Mesendoderm (in vitro differentiated cells): ENCODE measurements around the gene CCDC137.
"Not testable (repeated sequence)": the region's sequence is repeated elsewhere in the genome, so short reads cannot be mapped to it uniquely, and the experiment has no call there.

Experiments
- DNase-seq: peaks from one replicate; pipeline ENCODE4 v3.0.0; 2013
- H2AK5ac ChIP-seq: 2 replicates; pipeline ENCODE4 v1.6.1; 2013; ENCODE audit warnings: low read length, inconsistent platforms
- H2BK120ac ChIP-seq: 2 replicates; pipeline ENCODE4 v1.6.1; 2013; ENCODE audit warnings: low read depth, mild to moderate bottlenecking, low read length, moderate library complexity, mixed read lengths
- H2BK15ac ChIP-seq: replicated peaks from 2 replicates; pipeline ENCODE4 v1.6.1; 2013; ENCODE audit warnings: low read depth, mild to moderate bottlenecking, moderate library complexity
- H2BK5ac ChIP-seq: 2 replicates; pipeline ENCODE4 v1.6.1; 2013; ENCODE audit warnings: low read length, inconsistent platforms
- H3K18ac ChIP-seq: 2 replicates; pipeline ENCODE4 v1.6.1; 2013; ENCODE audit warnings: mild to moderate bottlenecking, low read length, mixed read lengths
- H3K23ac ChIP-seq: one replicate; pipeline ENCODE4 v1.6.1; 2013; ENCODE audit warnings: low read length
- H3K27ac ChIP-seq: 2 replicates; pipeline ENCODE4 v1.5.1; 2013; ENCODE audit warnings: low read depth, mild to moderate bottlenecking, inconsistent platforms, low read length, moderate library complexity
- H3K27me3 ChIP-seq: 2 replicates; pipeline ENCODE4 v1.6.1; 2013; ENCODE audit warnings: low read length, control low read depth, mild to moderate bottlenecking, inconsistent platforms; ENCODE audit not compliant: insufficient read depth, poor library complexity
- H3K36me3 ChIP-seq: 2 replicates; pipeline ENCODE4 v1.6.1; 2013; ENCODE audit warnings: low read length, inconsistent platforms; ENCODE audit not compliant: control insufficient read depth, insufficient read depth
- H3K4ac ChIP-seq: one replicate; pipeline ENCODE4 v1.6.1; 2013; ENCODE audit warnings: low read depth, mild to moderate bottlenecking, low read length, moderate library complexity
- H3K4me1 ChIP-seq: 2 replicates; pipeline ENCODE4 v1.6.1; 2013; ENCODE audit warnings: low read depth, low read length, inconsistent platforms; ENCODE audit not compliant: control insufficient read depth
- H3K4me2 ChIP-seq: 2 replicates; pipeline ENCODE4 v1.6.1; 2013; ENCODE audit warnings: low read length
- H3K4me3 ChIP-seq: 2 replicates; pipeline ENCODE4 v1.5.1; 2013; ENCODE audit warnings: mild to moderate bottlenecking, low read length
- H3K56ac ChIP-seq: one replicate; pipeline ENCODE4 v1.6.1; 2013; ENCODE audit warnings: low read length
- H3K79me1 ChIP-seq: 2 replicates; pipeline ENCODE4 v1.6.1; 2013; ENCODE audit warnings: low read length, inconsistent platforms
- H3K79me2 ChIP-seq: 2 replicates; pipeline ENCODE4 v1.6.1; 2013; ENCODE audit warnings: mild to moderate bottlenecking, low read length; ENCODE audit not compliant: control insufficient read depth, insufficient read depth
- H3K9ac ChIP-seq: 2 replicates; pipeline ENCODE4 v1.6.1; 2013; ENCODE audit warnings: low read length, inconsistent platforms
- H4K5ac ChIP-seq: one replicate; pipeline ENCODE4 v1.6.1; 2013; ENCODE audit warnings: low read length
- H4K8ac ChIP-seq: one replicate; pipeline ENCODE4 v1.6.1; 2013; ENCODE audit warnings: low read depth, mild to moderate bottlenecking, control low read depth, low read length, moderate library complexity
- WGBS: extraction: QIAGEN DNeasy Blood & Tissue Kit; methylation state at CpG from one replicate; pipeline ENCODE4 v1.1.7; 2013; ENCODE audit warnings: low lambda C conversion rate, missing lambda C conversion rate; ENCODE audit not compliant: insufficient coverage; ENCODE audit errors: extremely low coverage; 5-methylcytosine and 5-hydroxymethylcytosine counted together

Gene CCDC137

GRCh38 chr17:81667754-81668153 lies 1.2 kb downstream of the CCDC137 start:
- Histone ChIP-seq H3K79me2 (peaks cover 18% of the 10 kb centered on the region), H3K4me1 (peaks cover 9% of the 10 kb centered on the region), H3K4me2 (peak overlapping the region; percentile 25), H3K27ac (no peak overlapping the region), H3K18ac (no peak overlapping the region), H2BK15ac (no peak overlapping the region), H4K5ac (no peak overlapping the region), H3K4me3 (no peak overlapping the region), H3K79me1 (peaks cover 20% of the 10 kb centered on the region), H4K8ac (no peak overlapping the region), H3K56ac (peak overlapping the region; percentile 35), H2BK120ac (no peak overlapping the region), H3K36me3 (peaks cover 17% of the 10 kb centered on the region), H3K4ac (no peak overlapping the region), H3K23ac (no peak overlapping the region), H2BK5ac (no peak overlapping the region), H3K27me3 (no peaks in the 10 kb centered on the region), H2AK5ac (no peak overlapping the region), H3K9ac (peak overlapping the region; percentile 22)
- no CpG with 5 or more reads among the region's 18 CpGs for WGBS
- DNase-seq = peak; percentile 40

- H3K79me2 ChIP-seq = peaks cover 10% of the 10 kb centered on the region
- H3K36me3 ChIP-seq = peaks cover 22% of the 10 kb centered on the region
- H2BK5ac ChIP-seq = no peak overlapping the region
- H3K79me1 ChIP-seq = peaks cover 13% of the 10 kb centered on the region
- no peak overlapping the region for H3K23ac ChIP-seq
- H2BK15ac ChIP-seq = no peak overlapping the region
- H3K18ac ChIP-seq = no peak overlapping the region
- H2BK120ac ChIP-seq = no peak overlapping the region
- WGBS = no CpG with 5 or more reads among the region's 18 CpGs
- H3K4me3 ChIP-seq = no peak overlapping the region
- H3K27ac ChIP-seq = no peak overlapping the region
- H3K4ac ChIP-seq = no peak overlapping the region
- no peak overlapping the region for H3K4me2 ChIP-seq
- no peak overlapping the region for H4K8ac ChIP-seq
- H3K56ac ChIP-seq = no peak overlapping the region
- no peak overlapping the region for H4K5ac ChIP-seq
- H2AK5ac ChIP-seq = no peak overlapping the region
- no peaks in the 10 kb centered on the region for H3K27me3 ChIP-seq
- no peak overlapping the region for H3K9ac ChIP-seq
- peaks cover 5% of the 10 kb centered on the region for H3K4me1 ChIP-seq
- DNase-seq = no peak
These were observed 6.0 kb downstream of the CCDC137 start for GRCh38 chr17:81672504-81672903.

GRCh38 chr17:81672954-81673353 lies 6.4 kb downstream of the CCDC137 start:
- Histone ChIP-seq H3K9ac (no peak overlapping the region), H3K4ac (no peak overlapping the region), H4K8ac (no peak overlapping the region), H3K79me1 (peaks cover 10% of the 10 kb centered on the region), H3K4me3 (no peak overlapping the region), H3K4me2 (no peak overlapping the region), H3K56ac (no peak overlapping the region), H3K27ac (no peak overlapping the region), H3K4me1 (peaks cover 2% of the 10 kb centered on the region), H2BK5ac (no peak overlapping the region), H3K36me3 (peaks cover 22% of the 10 kb centered on the region), H3K23ac (no peak overlapping the region), H2AK5ac (no peak overlapping the region), H3K27me3 (no peaks in the 10 kb centered on the region), H2BK120ac (no peak overlapping the region), H2BK15ac (no peak overlapping the region), H3K79me2 (peaks cover 6% of the 10 kb centered on the region), H3K18ac (no peak overlapping the region), H4K5ac (no peak overlapping the region)
- no peak for DNase-seq
- WGBS = no CpG with 5 or more reads among the region's 16 CpGs

- Histone ChIP-seq H3K79me1 (peaks cover 5% of the 10 kb centered on the region), H4K8ac (no peak overlapping the region), H4K5ac (no peak overlapping the region), H3K9ac (no peak overlapping the region), H3K4me1 (no peaks in the 10 kb centered on the region), H3K18ac (no peak overlapping the region), H3K27ac (no peak overlapping the region), H3K36me3 (peaks cover 19% of the 10 kb centered on the region), H3K23ac (no peak overlapping the region), H2AK5ac (no peak overlapping the region), H2BK15ac (no peak overlapping the region), H3K79me2 (no peaks in the 10 kb centered on the region), H3K27me3 (no peaks in the 10 kb centered on the region), H2BK5ac (no peak overlapping the region), H3K56ac (no peak overlapping the region), H3K4me2 (no peak overlapping the region), H3K4me3 (no peak overlapping the region), H3K4ac (no peak overlapping the region), H2BK120ac (no peak overlapping the region)
- no CpG with 5 or more reads among the region's 18 CpGs for WGBS
- no peak for DNase-seq
These were observed 7.2 kb downstream of the CCDC137 start for GRCh38 chr17:81673561-81674258.

GRCh38 chr17:81675515-81676221 lies 9.1 kb downstream of the CCDC137 start:
- not testable (repeated sequence) for H3K79me2 ChIP-seq, H3K27me3 ChIP-seq, H3K56ac ChIP-seq, H3K9ac ChIP-seq, H3K4ac ChIP-seq, H3K27ac ChIP-seq, H3K79me1 ChIP-seq, H2AK5ac ChIP-seq, H3K18ac ChIP-seq, H4K8ac ChIP-seq, H2BK5ac ChIP-seq, H3K23ac ChIP-seq, H2BK120ac ChIP-seq, H3K4me1 ChIP-seq, H4K5ac ChIP-seq, H2BK15ac ChIP-seq, H3K4me2 ChIP-seq, H3K4me3 ChIP-seq
- DNase-seq = peak; percentile 38
- no CpG with 5 or more reads among the region's 18 CpGs for WGBS
- H3K36me3 ChIP-seq = peaks cover 15% of the 10 kb centered on the region
